Common myeloid progenitor, CD34-positive (primary cell): ENCODE measurements around the gene BBC3.

Experiments
- CTCF ChIA-PET: fragments of 350-600 bp; sonication (Branson Sonifier 250); formaldehyde crosslinking; loops from one replicate; lab custom pipeline; 2021; ENCODE audit warnings: antibody characterized with exemption; lab: Charles Lee
- POLR2A ChIA-PET: fragments of 350-600 bp; sonication (Branson Sonifier 250); formaldehyde crosslinking; loops from one replicate; lab custom pipeline; 2021; ENCODE audit warnings: antibody characterized with exemption; lab: Charles Lee
- DNase-seq, 3 donors: peaks; one replicate each; pipeline versions ENCODE4 v3.0.0 to v3.0.0-alpha.2; 2013
- H3K27ac ChIP-seq, 2 experiments: 1 replicate in 1 of 2; 2 replicates in 1 of 2; pipeline ENCODE4 v1.7.0; 2013; ENCODE audit warnings: inconsistent platforms in 2 of 2, low read length in 2 of 2, mild to moderate bottlenecking in 2 of 2, low read depth in 1 of 2, moderate library complexity in 1 of 2; ENCODE audit not compliant: severe bottlenecking in 2 of 2, insufficient read depth in 1 of 2, poor library complexity in 1 of 2
- H3K27me3 ChIP-seq, 5 experiments: replicated peaks in 2 of 5; 1 replicate in 3 of 5; 2 replicates in 2 of 5; pipeline versions ENCODE4 v1.6.1 to v1.7.0; 2013; ENCODE audit warnings: low read length in 4 of 5, mild to moderate bottlenecking in 2 of 5, moderate library complexity in 2 of 5, inconsistent platforms in 1 of 5; ENCODE audit not compliant: insufficient read depth in 5 of 5, control insufficient read depth in 4 of 5
- H3K36me3 ChIP-seq, 4 experiments: 1 replicate in 2 of 4; 2 replicates in 2 of 4; pipeline versions ENCODE4 v1.6.1 to v1.7.0; 2013; ENCODE audit warnings: low read length in 3 of 4, control low read depth in 1 of 4, mild to moderate bottlenecking in 1 of 4; ENCODE audit not compliant: control insufficient read depth in 4 of 4, insufficient read depth in 4 of 4
- H3K4me1 ChIP-seq, 4 experiments: 1 replicate in 3 of 4; 2 replicates in 1 of 4; pipeline versions ENCODE4 v1.6.1 to v1.7.1; 2013; ENCODE audit warnings: low read length in 3 of 4, mild to moderate bottlenecking in 3 of 4, control low read depth in 1 of 4, inconsistent platforms in 1 of 4, moderate library complexity in 1 of 4; ENCODE audit not compliant: control insufficient read depth in 4 of 4, insufficient read depth in 4 of 4; ENCODE audit errors: control extremely low read depth in 1 of 4
- H3K4me3 ChIP-seq, 7 experiments: 1 replicate in 4 of 7; 2 replicates in 3 of 7; pipeline versions ENCODE4 v1.5.1 to v1.7.0; 2013; ENCODE audit warnings: mild to moderate bottlenecking in 7 of 7, low read length in 6 of 7, moderate library complexity in 6 of 7, inconsistent platforms in 2 of 7, low read depth in 2 of 7, control low read depth in 1 of 7; ENCODE audit not compliant: insufficient read depth in 4 of 7, control insufficient read depth in 1 of 7; ENCODE audit errors: extremely low read depth in 1 of 7
- H3K9me3 ChIP-seq, 5 experiments: 1 replicate in 4 of 5; 2 replicates in 1 of 5; pipeline versions ENCODE4 v1.6.1 to v1.7.1; 2013; ENCODE audit warnings: low read length in 4 of 5, mild to moderate bottlenecking in 2 of 5, inconsistent platforms in 1 of 5, low read depth in 1 of 5, moderate library complexity in 1 of 5; ENCODE audit not compliant: control insufficient read depth in 4 of 5, insufficient read depth in 2 of 5; ENCODE audit errors: control extremely low read depth in 1 of 5
- WGBS: methylation state at CpG from one replicate; pipeline ENCODE4 v1.1.5; 2013; ENCODE audit not compliant: insufficient coverage; 5-methylcytosine and 5-hydroxymethylcytosine counted together

Gene BBC3

DNA sequence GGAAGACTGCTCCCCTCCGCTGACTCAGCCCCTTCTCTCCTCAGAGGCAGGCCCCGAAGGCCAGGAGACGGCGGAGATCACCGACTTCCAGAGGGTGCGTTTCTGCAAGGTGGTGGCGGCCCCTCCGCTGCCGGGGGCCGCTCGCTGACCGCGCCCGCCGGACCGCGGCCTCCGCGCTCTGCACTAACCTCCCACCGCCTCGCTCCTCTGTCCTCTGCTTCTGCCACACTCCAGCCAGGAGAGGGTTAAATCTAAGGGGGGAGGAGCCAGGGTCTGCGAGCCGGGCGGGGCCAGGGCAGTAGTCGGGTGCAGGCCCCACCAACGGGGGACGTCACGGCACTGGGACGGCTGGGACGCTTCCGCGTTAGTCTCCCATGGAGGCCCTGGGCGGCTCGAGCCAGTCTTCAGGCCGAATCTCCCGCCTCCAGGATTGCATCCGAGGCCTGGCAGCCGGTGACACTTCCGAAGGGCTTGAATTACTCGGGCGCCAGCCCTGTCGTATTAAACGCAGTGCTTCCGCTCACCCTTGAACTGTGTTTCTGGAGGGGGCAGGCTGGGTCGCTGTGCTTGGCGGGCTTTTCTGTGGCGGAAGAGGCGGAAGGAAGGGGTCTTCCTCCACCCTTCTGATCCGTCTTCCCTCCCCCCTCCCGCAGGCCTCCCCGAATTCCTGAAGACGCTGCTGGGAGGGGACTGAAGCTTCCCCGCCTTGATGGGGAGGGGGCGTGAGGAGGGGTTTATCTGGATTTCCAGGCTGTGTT, 42.5 kb upstream of the BBC3 start:
- ChIA-PET POLR2A (interaction anchor here (0.7 to 4.2 kb wide), 6 partner anchors 11 to 75 kb away, joined by 3 to 25 read pairs (median 3); partner anchors contain the start of genes CCDC9 and DHX34), CTCF (interaction anchor here (0.5 to 3.5 kb wide), 4 partner anchors 11 to 1746 kb away, joined by 3 to 13 read pairs (median 4); no protein-coding TSS in a partner anchor)
- Histone ChIP-seq H3K27me3 (no peaks in the 10 kb centered on the region), H3K9me3 (no peaks in the 10 kb centered on the region), H3K36me3 (peaks cover 3 to 25% (median 18%) of the 10 kb centered on the region in 4 experiments), H3K27ac (peak overlapping the region; percentile 74 to 90), H3K4me1 (peaks cover 2 to 32% (median 25%) of the 10 kb centered on the region in 4 experiments), H3K4me3 (peak overlapping the region; percentile 68 to 93 (median 86))
- DNase-seq: peak; percentile 86 to 94 (median 94)
- WGBS: under 1% methylated on average over 23 of the region's 54 CpGs

DNA sequence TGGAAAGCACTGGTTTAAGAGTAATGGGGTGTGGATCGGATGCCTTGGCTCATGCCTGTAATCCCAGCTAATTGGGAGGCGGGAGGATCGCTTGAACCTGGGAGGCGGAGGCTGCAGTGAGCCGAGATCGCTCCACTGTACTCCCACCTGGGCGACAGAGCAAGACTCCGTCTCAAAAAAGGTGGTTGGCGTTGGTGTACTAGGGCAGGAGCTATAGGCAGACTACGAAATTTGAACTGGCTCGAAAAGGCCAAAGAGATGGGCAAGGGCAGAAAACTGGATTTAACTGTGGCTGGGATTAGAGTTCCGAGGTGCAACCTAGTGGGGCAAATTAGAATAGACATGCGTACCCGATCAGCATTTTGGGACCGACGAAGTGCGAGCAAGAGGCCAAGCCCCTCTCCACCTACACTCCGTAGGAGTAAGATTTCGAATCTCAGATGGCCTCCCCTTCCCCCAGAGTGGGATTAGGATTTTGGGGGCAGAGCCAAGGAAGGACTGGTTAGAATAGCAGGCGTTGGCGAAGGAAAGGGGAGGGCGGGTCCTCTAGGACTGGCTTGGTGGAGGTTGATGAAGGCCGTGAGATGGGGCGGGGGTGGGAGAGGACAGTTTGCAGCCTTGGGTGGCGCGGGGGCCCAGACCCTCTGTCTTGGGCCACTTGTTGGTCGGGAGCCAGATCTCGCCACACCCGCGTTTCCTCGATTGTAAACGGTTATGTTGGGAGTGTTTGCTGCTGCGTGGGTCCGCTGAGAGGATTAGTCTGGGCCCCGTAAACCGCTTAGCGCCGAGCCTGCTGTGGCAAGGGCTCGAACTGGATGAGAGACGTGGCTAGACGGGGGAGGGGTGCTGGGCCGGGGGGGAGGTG, 41.7 kb upstream of the BBC3 start:
- POLR2A ChIA-PET: interaction anchor here (4.2 kb wide), 1 partner anchor 16 kb away, joined by 25 read pairs; the partner anchor contains the start of gene CCDC9
- peak overlapping the region; percentile 68 to 93 (median 86) for H3K4me3 ChIP-seq
- H3K9me3 ChIP-seq: no peaks in the 10 kb centered on the region
- H3K27me3 ChIP-seq: no peaks in the 10 kb centered on the region
- CTCF ChIA-PET: interaction anchor here (0.6 to 1.9 kb wide), 3 partner anchors 11 to 114 kb away, joined by 3 to 6 read pairs (median 4); no protein-coding TSS in a partner anchor
- peak overlapping the region; percentile 74 to 90 for H3K27ac ChIP-seq
- H3K4me1 ChIP-seq: peaks cover 2 to 32% (median 25%) of the 10 kb centered on the region in 4 experiments
- H3K36me3 ChIP-seq: peaks cover 5 to 28% (median 21%) of the 10 kb centered on the region in 4 experiments
- WGBS: 55% methylated on average over 29 of the region's 42 CpGs
- DNase-seq: peak; percentile 29 to 83 (median 68)

DNA sequence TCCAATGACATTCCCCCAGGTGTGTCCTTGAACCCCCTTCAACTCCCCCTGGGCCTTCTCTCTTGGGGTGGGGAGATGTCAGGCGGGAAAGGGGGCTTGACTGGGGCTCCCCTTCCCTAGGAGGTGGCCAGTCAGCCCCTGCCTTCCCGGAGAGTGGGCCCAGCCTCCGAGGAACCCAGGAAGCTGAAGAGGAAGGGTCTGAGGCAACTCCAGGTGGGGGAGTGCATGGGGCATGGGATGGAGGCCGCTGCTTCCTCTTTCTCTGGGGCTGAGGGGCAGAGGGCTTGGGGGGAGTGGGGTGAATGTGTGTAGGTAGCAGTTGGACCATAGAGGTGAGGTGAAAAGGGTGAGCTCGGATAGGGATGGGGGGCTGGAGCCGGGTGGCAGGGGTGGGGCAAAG, 41.0 kb upstream of the BBC3 start:
- Histone ChIP-seq H3K36me3 (peaks cover 5 to 34% (median 24%) of the 10 kb centered on the region in 4 experiments), H3K4me3 (no peak overlapping the region), H3K27ac (no peak overlapping the region), H3K4me1 (peaks cover 2 to 32% (median 25%) of the 10 kb centered on the region in 4 experiments), H3K27me3 (no peaks in the 10 kb centered on the region), H3K9me3 (no peaks in the 10 kb centered on the region)
- POLR2A ChIA-PET: interaction anchor here (4.2 kb wide), 1 partner anchor 15 kb away, joined by 25 read pairs; the partner anchor contains the start of gene CCDC9
- 69% methylated on average over 5 of the region's 6 CpGs for WGBS
- no peak for DNase-seq
- CTCF ChIA-PET: interaction anchor here (0.6 to 1.9 kb wide), 3 partner anchors 10 to 115 kb away, joined by 3 to 6 read pairs (median 4); no protein-coding TSS in a partner anchor

DNA sequence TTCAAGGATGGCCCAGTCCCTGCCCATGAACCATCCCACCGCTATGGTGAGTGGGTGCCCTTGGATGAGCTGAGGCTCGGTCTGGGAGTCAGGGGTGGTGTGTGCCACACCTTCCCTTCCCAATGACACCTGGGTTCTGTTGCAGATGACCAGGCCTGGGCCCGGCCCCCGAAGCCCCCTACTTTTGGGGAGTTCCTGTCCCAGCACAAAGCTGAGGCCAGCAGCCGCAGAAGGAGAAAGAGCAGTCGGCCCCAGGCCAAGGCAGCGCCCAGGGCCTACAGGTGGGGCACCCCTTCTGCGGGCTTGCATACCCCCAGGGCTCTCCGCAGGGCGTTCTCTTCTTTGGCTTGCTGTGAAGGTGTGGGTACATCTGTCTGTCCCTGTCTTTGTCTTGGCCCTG, 39.4 kb upstream of the BBC3 start:
- Histone ChIP-seq H3K27me3 (no peaks in the 10 kb centered on the region), H3K4me1 (peaks cover under 1 to 30% (median 23%) of the 10 kb centered on the region in 4 experiments), H3K9me3 (no peaks in the 10 kb centered on the region), H3K36me3 (peaks cover 5 to 40% (median 30%) of the 10 kb centered on the region in 4 experiments), H3K4me3 (no peak overlapping the region), H3K27ac (no peak overlapping the region)
- ChIA-PET CTCF (interaction anchor here (0.7 kb wide), 1 partner anchor 60 kb away, joined by 4 read pairs; no protein-coding TSS in a partner anchor), POLR2A (no interaction called here)
- no peak for DNase-seq
- WGBS: 97% methylated on average over 10 of the region's 10 CpGs

DNA sequence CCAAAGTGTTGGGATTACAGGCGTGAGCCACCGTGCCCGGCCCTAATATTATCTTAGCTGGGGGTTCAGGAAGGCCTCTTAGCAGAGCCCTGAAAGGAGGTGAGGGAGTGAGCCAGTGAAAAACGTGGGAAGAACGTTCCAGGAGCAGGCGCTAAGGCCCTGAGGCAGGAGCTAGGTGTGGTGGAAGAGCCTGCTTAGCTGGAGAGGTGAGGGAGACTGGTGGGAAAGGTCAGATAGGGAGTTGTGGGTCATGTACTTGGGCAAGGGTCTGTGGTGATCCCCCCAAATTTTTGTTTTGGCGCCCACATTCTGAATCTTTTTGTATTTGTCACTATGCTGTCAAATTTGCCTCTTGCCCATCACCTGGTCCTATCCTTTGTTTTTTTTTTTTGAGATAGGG, 38.6 kb upstream of the BBC3 start:
- peaks cover 7 to 47% (median 35%) of the 10 kb centered on the region in 4 experiments for H3K36me3 ChIP-seq
- H3K27me3 ChIP-seq: no peaks in the 10 kb centered on the region
- ChIA-PET CTCF (interaction anchor here (3.7 kb wide), 1 partner anchor 13 kb away, joined by 12 read pairs; the partner anchor contains the start of gene CCDC9), POLR2A (no interaction called here)
- no peak overlapping the region for H3K27ac ChIP-seq
- H3K4me3 ChIP-seq: no peak overlapping the region
- H3K4me1 ChIP-seq: peaks cover 0 to 26% (median 17%) of the 10 kb centered on the region in 4 experiments
- DNase-seq: no peak
- H3K9me3 ChIP-seq: no peaks in the 10 kb centered on the region
- WGBS: 91% methylated on average over 7 of the region's 7 CpGs

DNA sequence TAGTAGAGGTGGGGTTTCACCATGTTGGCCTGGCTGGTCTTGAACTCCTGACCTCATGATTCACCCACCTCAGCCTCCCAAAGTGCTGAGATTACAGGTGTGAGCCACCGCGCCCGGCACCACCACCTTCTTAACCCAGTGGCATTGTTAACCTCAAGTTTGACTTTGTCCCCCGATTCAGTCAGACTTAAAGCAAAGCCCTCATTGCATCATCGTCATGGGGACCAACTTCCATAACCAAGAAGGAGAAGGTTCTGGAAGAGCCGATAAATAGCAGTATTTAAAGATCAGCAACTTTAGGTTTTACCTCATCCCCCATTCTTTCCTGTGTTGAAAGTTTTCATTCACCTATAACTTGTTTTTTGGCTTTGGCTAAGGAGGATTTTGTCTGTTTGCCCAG, 37.0 kb upstream of the BBC3 start:
- DNase-seq: no peak
- Histone ChIP-seq H3K4me3 (no peak overlapping the region), H3K27me3 (no peaks in the 10 kb centered on the region), H3K9me3 (no peaks in the 10 kb centered on the region), H3K36me3 (peaks cover 7 to 57% (median 39%) of the 10 kb centered on the region in 4 experiments), H3K27ac (no peak overlapping the region), H3K4me1 (peaks cover 0 to 17% (median 10%) of the 10 kb centered on the region in 4 experiments)
- CTCF ChIA-PET: interaction anchor here (1.4 to 3.7 kb wide), 2 partner anchors 11 to 22 kb away, joined by 4 to 12 read pairs; partner anchors contain the start of gene CCDC9
- WGBS: 100% methylated on average over 1 of the region's 6 CpGs
- POLR2A ChIA-PET: no interaction called here
